Uterus (tissue), 2 donors: ENCODE measurements around the gene ITGB1.

Experiments
- CTCF ChIP-seq, 4 experiments: fragments of 200-600 bp in 2 of 4; fragments of 450-650 bp in 2 of 4; sonication (generic) in 2 of 4; IDR thresholded peaks; one replicate each; pipeline ENCODE4 v1.5.1; 2016 to 2019; ENCODE audit warnings: antibody characterized with exemption in 4 of 4, mild to moderate bottlenecking in 2 of 4, moderate library complexity in 1 of 4
- POLR2A ChIP-seq, 2 donors: fragments of 450-650 bp; IDR thresholded peaks; one replicate each; pipeline ENCODE4 v1.6.1; 2016; ENCODE audit warnings: antibody characterized with exemption in 2 of 2, mild to moderate bottlenecking in 1 of 2, moderate library complexity in 1 of 2

GRCh38 chr10:32893916-32894664, 63.9 kb downstream of the ITGB1 start:
- no peak for TF ChIP-seq CTCF (IDR thresholded peaks at IDR 0.05)
- TF ChIP-seq POLR2A (IDR thresholded peaks at IDR 0.05): no peak
